HepG2 (cell line): ENCODE measurements around the gene NRG4. TPM values are rescaled to one million over a fixed set of nuclear protein-coding genes. Genes with fewer than 3 reads are reported as not detected.

ENCODE experiments used
- HDAC1 ChIP-seq: sonication (generic); formaldehyde crosslinking; IDR thresholded peaks from 2 replicates; pipeline ENCODE4 v1.5.1; 2020; ENCODE audit warnings: mild to moderate bottlenecking, missing genetic modification reagents
- HIVEP1 ChIP-seq: sonication (generic); formaldehyde crosslinking; IDR thresholded peaks from 2 replicates; pipeline ENCODE4 v1.4.0; 2020; ENCODE audit warnings: mild to moderate bottlenecking, missing genetic modification reagents
- MTF2 ChIP-seq: sonication (generic); formaldehyde crosslinking; IDR thresholded peaks from 2 replicates; pipeline ENCODE4 v1.5.0; 2020; ENCODE audit warnings: missing genetic modification reagents, borderline replicate concordance
- RBM39 ChIP-seq: fragments of 200-400 bp; formaldehyde crosslinking; IDR thresholded peaks from one replicate; pipeline ENCODE4 v1.6.1; 2018; ENCODE audit warnings: antibody characterized with exemption, mild to moderate bottlenecking, low read depth, low read length; ENCODE audit not compliant: poor library complexity, severe bottlenecking
- SOX13 ChIP-seq, 3 experiments: fragments of 450-650 bp in 1 of 3; sonication (generic) in 1 of 3; formaldehyde crosslinking in 1 of 3; IDR thresholded peaks in 2 of 3; conservative IDR thresholded peaks in 1 of 3; 2 replicates each; pipeline versions ENCODE4 v1.5.0 to v1.6.1; 2016 to 2020; ENCODE audit warnings: antibody characterized with exemption in 1 of 3, mild to moderate bottlenecking in 1 of 3, missing compliant biosample characterization in 1 of 3, missing genetic modification reagents in 1 of 3, moderate library complexity in 1 of 3
- ZBTB21 ChIP-seq: sonication (generic); formaldehyde crosslinking; IDR thresholded peaks from 2 replicates; pipeline ENCODE4 v1.4.0; 2020; ENCODE audit warnings: missing genetic modification reagents
- ZFP36L1 ChIP-seq: sonication (generic); formaldehyde crosslinking; IDR thresholded peaks from 2 replicates; pipeline ENCODE4 v1.8.0; 2022; ENCODE audit warnings: mild to moderate bottlenecking, missing genetic modification reagents, moderate library complexity
- ZNF225 ChIP-seq: sonication (generic); formaldehyde crosslinking; IDR thresholded peaks from 2 replicates; pipeline ENCODE4 v1.4.0; 2020; ENCODE audit warnings: mild to moderate bottlenecking, missing genetic modification reagents
- ZNF3 ChIP-seq: IDR thresholded peaks from 2 replicates; pipeline ENCODE4 v1.7.0; 2017; ENCODE audit warnings: inconsistent platforms
- ZNF382 ChIP-seq: sonication (generic); formaldehyde crosslinking; IDR thresholded peaks from 2 replicates; pipeline ENCODE4 v1.5.0; 2020; ENCODE audit warnings: missing genetic modification reagents, mild to moderate bottlenecking, borderline replicate concordance
- ZNF430 ChIP-seq: sonication (generic); formaldehyde crosslinking; IDR thresholded peaks from 2 replicates; pipeline ENCODE4 v1.9.0; 2021; ENCODE audit warnings: mild to moderate bottlenecking, missing genetic modification reagents
- ZNF546 ChIP-seq: sonication (generic); formaldehyde crosslinking; conservative IDR thresholded peaks from 2 replicates; pipeline ENCODE4 v1.8.1; 2023; ENCODE audit warnings: mild to moderate bottlenecking, missing genetic modification reagents
- ZNF558 ChIP-seq: sonication (generic); formaldehyde crosslinking; IDR thresholded peaks from 2 replicates; pipeline ENCODE4 v1.9.0; 2022; ENCODE audit warnings: mild to moderate bottlenecking, missing genetic modification reagents, borderline replicate concordance
- ZNF570 ChIP-seq: sonication (generic); formaldehyde crosslinking; IDR thresholded peaks from 2 replicates; pipeline ENCODE4 v1.4.0; 2020; ENCODE audit warnings: mild to moderate bottlenecking, missing genetic modification reagents, borderline replicate concordance
- ZNF720 ChIP-seq: sonication (generic); formaldehyde crosslinking; IDR thresholded peaks from 2 replicates; pipeline ENCODE4 v1.4.0; 2020; ENCODE audit warnings: missing genetic modification reagents
- polyA plus RNA-seq, 8 experiments: library from polyadenylated mRNA; depleted of rRNA in 3 of 8; stranded (reverse) in 7 of 8; unstranded in 1 of 8; fragments of >200 nt; fragmentation: Illumina TruSeq in 4 of 8; extraction: Trizol in 4 of 8; gene quantifications; 2 replicates each; pipeline versions ENCODE4 v1.2.1 to v1.2.3, GENCODE V29; 2011 to 2016; ENCODE audit warnings: low read depth in 4 of 8, missing spikeins in 1 of 8, mixed read lengths in 1 of 8; ENCODE audit not compliant: insufficient read depth in 1 of 8
- total RNA-seq, 5 experiments: library from RNA; depleted of rRNA; stranded (reverse); fragments of >200 nt; fragmentation: Illumina TruSeq; extraction: Trizol; gene quantifications; 2 replicates each; pipeline ENCODE4 v1.2.3, GENCODE V29; 2016; ENCODE audit warnings: low read depth in 1 of 5
- TF ChIP-seq, protein P1 (sequence below): sonication (generic); formaldehyde crosslinking; IDR thresholded peaks from 2 replicates; pipeline ENCODE4 v1.4.0; 2020; ENCODE audit warnings: missing genetic modification reagents
- TF ChIP-seq, protein P2 (sequence below): sonication (generic); formaldehyde crosslinking; IDR thresholded peaks from 2 replicates; pipeline ENCODE4 v1.9.0; 2021; ENCODE audit warnings: missing genetic modification reagents, mild to moderate bottlenecking, borderline replicate concordance
- TF ChIP-seq, protein P3 (sequence below): IDR thresholded peaks from 2 replicates; pipeline ENCODE4 v1.6.1; 2018; ENCODE audit warnings: missing genetic modification reagents, mild to moderate bottlenecking, missing compliant biosample characterization

The NRG4 gene
- total and polyA plus RNA-seq, 2 of the 13 experiments (the other 11 are each of a cell fraction or from before 2014, with no cell fraction given) = 0.01 TPM; not detected in 1

DNA sequence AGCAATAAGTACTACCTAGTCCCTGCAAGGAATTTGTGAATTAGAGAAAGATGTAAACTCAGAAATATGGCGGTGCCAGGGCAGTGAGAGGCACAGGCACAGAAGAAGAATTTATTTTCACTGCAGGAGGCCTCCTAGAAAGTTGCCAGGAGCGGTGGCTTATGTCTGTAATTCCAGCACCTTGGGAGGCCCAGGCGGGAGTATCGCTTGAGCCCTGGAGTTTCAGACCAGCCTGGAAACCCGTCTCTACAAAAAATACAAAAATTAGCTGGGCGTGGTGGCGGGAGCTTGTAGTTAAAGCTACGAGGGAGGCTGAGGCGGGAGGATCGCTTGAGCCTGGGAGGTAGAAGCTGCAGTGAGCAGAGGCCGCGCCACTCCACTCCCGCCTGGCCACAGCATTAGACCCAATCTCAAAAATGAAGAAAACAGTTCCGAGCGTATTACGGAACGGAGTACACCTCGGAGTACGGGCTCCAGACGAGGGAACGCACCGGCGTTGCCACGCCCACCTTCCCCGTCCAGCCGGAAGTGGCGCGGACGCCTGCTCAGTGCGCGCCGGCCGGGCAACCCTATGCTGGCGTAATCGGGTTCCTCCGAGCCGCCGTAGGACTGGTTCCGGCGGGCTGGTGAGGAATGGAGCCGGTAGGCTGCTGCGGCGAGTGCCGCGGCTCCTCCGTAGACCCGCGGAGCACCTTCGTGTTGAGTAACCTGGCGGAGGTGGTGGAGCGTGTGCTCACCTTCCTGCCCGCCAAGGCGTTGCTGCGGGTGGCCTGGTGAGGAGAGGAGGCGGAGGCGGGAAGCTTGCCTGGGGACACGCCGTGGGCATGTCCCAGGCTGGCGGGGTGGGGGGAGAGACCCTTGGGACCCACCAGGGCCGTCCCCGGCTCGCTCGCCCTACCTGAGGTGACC is 108.6 kb downstream of the NRG4 start, which contains the start of gene FBXO22 (continued):
- TF ChIP-seq, protein P1, sequence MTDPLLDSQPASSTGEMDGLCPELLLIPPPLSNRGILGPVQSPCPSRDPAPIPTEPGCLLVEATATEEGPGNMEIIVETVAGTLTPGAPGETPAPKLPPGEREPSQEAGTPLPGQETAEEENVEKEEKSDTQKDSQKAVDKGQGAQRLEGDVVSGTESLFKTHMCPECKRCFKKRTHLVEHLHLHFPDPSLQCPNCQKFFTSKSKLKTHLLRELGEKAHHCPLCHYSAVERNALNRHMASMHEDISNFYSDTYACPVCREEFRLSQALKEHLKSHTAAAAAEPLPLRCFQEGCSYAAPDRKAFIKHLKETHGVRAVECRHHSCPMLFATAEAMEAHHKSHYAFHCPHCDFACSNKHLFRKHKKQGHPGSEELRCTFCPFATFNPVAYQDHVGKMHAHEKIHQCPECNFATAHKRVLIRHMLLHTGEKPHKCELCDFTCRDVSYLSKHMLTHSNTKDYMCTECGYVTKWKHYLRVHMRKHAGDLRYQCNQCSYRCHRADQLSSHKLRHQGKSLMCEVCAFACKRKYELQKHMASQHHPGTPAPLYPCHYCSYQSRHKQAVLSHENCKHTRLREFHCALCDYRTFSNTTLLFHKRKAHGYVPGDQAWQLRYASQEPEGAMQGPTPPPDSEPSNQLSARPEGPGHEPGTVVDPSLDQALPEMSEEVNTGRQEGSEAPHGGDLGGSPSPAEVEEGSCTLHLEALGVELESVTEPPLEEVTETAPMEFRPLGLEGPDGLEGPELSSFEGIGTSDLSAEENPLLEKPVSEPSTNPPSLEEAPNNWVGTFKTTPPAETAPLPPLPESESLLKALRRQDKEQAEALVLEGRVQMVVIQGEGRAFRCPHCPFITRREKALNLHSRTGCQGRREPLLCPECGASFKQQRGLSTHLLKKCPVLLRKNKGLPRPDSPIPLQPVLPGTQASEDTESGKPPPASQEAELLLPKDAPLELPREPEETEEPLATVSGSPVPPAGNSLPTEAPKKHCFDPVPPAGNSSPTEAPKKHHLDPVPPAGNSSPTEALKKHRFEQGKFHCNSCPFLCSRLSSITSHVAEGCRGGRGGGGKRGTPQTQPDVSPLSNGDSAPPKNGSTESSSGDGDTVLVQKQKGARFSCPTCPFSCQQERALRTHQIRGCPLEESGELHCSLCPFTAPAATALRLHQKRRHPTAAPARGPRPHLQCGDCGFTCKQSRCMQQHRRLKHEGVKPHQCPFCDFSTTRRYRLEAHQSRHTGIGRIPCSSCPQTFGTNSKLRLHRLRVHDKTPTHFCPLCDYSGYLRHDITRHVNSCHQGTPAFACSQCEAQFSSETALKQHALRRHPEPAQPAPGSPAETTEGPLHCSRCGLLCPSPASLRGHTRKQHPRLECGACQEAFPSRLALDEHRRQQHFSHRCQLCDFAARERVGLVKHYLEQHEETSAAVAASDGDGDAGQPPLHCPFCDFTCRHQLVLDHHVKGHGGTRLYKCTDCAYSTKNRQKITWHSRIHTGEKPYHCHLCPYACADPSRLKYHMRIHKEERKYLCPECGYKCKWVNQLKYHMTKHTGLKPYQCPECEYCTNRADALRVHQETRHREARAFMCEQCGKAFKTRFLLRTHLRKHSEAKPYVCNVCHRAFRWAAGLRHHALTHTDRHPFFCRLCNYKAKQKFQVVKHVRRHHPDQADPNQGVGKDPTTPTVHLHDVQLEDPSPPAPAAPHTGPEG = peak; percentile 85; the same call in 1 of the 2 replicates
- TF ChIP-seq, protein P2, sequence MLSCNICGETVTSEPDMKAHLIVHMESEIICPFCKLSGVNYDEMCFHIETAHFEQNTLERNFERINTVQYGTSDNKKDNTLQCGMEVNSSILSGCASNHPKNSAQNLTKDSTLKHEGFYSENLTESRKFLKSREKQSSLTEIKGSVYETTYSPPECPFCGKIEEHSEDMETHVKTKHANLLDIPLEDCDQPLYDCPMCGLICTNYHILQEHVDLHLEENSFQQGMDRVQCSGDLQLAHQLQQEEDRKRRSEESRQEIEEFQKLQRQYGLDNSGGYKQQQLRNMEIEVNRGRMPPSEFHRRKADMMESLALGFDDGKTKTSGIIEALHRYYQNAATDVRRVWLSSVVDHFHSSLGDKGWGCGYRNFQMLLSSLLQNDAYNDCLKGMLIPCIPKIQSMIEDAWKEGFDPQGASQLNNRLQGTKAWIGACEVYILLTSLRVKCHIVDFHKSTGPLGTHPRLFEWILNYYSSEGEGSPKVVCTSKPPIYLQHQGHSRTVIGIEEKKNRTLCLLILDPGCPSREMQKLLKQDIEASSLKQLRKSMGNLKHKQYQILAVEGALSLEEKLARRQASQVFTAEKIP = no peak
- TF ChIP-seq RBM39 (peak; percentile 86), ZNF570 (no peak), MTF2 (CRISPR knock-in tag) (no peak), ZNF546 (CRISPR knock-in tag) (peak; percentile 91), ZNF3 (CRISPR knock-in tag) (0 out of 2 replicates have a peak, but pooled peaks have one; percentile 30), ZNF720 (no peak), ZNF225 (CRISPR knock-in tag) (peak; percentile 35; the same call in 1 of the 2 replicates), ZNF558 (peak; percentile 83; the same call in 1 of the 2 replicates), ZFP36L1 (0 out of 2 replicates have a peak, but pooled peaks have one; percentile 47), ZBTB21 (peak; percentile 58), HIVEP1 (CRISPR knock-in tag) (peak; percentile 91), HDAC1 (CRISPR knock-in tag) (peak; percentile 93), SOX13 (IDR thresholded peaks at IDR 0.05) (no peak), SOX13 (CRISPR knock-in tag; conservative IDR thresholded peaks at IDR 0.05 in 1 of 2, IDR thresholded peaks at IDR 0.05 in 1 of 2) (peak; percentile 43 to 60; a peak in 2 of 4 replicates), ZNF382 (CRISPR knock-in tag) (no peak), ZNF430 (peak; percentile 83)
- TF ChIP-seq, protein P3, sequence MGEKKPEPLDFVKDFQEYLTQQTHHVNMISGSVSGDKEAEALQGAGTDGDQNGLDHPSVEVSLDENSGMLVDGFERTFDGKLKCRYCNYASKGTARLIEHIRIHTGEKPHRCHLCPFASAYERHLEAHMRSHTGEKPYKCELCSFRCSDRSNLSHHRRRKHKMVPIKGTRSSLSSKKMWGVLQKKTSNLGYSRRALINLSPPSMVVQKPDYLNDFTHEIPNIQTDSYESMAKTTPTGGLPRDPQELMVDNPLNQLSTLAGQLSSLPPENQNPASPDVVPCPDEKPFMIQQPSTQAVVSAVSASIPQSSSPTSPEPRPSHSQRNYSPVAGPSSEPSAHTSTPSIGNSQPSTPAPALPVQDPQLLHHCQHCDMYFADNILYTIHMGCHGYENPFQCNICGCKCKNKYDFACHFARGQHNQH (CRISPR knock-in tag) = no peak; the same call in none of the 2 replicates
